SK-N-SH treated with all-trans-retinoic acid at 6 μM for 48 hours (cell line): ENCODE results near the gene GPSM3.

Experiments
- ATAC-seq: fragments of 200-7000 bp; cut with Tn5 transposase; 3 replicates; pipeline ENCODE4 v1.9.1; 2020; ENCODE audit warnings: mild to moderate bottlenecking, moderate library complexity
- ARNTL ChIP-seq: fragments of 450-650 bp; formaldehyde crosslinking; IDR thresholded peaks from 2 replicates; pipeline ENCODE4 v1.5.0; 2020; ENCODE audit warnings: low read depth, mild to moderate bottlenecking, moderate library complexity, borderline replicate concordance
- BACH2 ChIP-seq: fragments of 250-450 bp; sonication (Bioruptor Pico); IDR thresholded peaks from 2 replicates; pipeline ENCODE4 v1.9.0; 2021; ENCODE audit warnings: mild to moderate bottlenecking, borderline replicate concordance
- CREB5 ChIP-seq: fragments of 250-450 bp; sonication (Bioruptor Pico); IDR thresholded peaks from 2 replicates; pipeline ENCODE4 v1.5.1; 2020; ENCODE audit warnings: low read depth, mild to moderate bottlenecking, moderate library complexity
- CSDC2 ChIP-seq: fragments of 250-450 bp; sonication (Bioruptor Pico); IDR thresholded peaks from 2 replicates; pipeline ENCODE4 v1.5.0; 2020; ENCODE audit warnings: mild to moderate bottlenecking, moderate library complexity
- CSRNP3 ChIP-seq: fragments of 250-450 bp; sonication (Bioruptor Pico); IDR thresholded peaks from 2 replicates; pipeline ENCODE4 v1.5.1; 2021; ENCODE audit warnings: mild to moderate bottlenecking, moderate library complexity
- ESRRG ChIP-seq: fragments of 250-450 bp; sonication (Bioruptor Pico); IDR thresholded peaks from 2 replicates; pipeline ENCODE4 v1.6.1; 2021; ENCODE audit warnings: mild to moderate bottlenecking
- GLIS3 ChIP-seq: fragments of 250-450 bp; sonication (Bioruptor Pico); IDR thresholded peaks from 2 replicates; pipeline ENCODE4 v1.5.0; 2020; ENCODE audit warnings: mild to moderate bottlenecking, moderate library complexity
- ISL1 ChIP-seq: fragments of 250-450 bp; sonication (Bioruptor Pico); IDR thresholded peaks from 2 replicates; pipeline ENCODE4 v2.1.2; 2022; ENCODE audit warnings: mild to moderate bottlenecking, moderate library complexity
- OSR1 ChIP-seq: fragments of 250-450 bp; sonication (Bioruptor Pico); IDR thresholded peaks from 2 replicates; pipeline ENCODE4 v1.8.0; 2022; ENCODE audit warnings: moderate library complexity, mild to moderate bottlenecking, inconsistent platforms
- PATZ1 ChIP-seq: fragments of 250-450 bp; sonication (Bioruptor Pico); IDR thresholded peaks from 2 replicates; pipeline ENCODE4 v1.8.0; 2020; ENCODE audit warnings: mild to moderate bottlenecking, moderate library complexity, borderline replicate concordance
- POU6F1 ChIP-seq: fragments of 250-450 bp; sonication (Bioruptor Pico); IDR thresholded peaks from 2 replicates; pipeline ENCODE4 v1.8.0; 2021; ENCODE audit warnings: low read depth, mild to moderate bottlenecking, moderate library complexity, borderline replicate concordance
- PPARA ChIP-seq: fragments of 250-450 bp; sonication (Bioruptor Pico); IDR thresholded peaks from 2 replicates; pipeline ENCODE4 v1.5.0; 2020; ENCODE audit warnings: mild to moderate bottlenecking, borderline replicate concordance
- RARB ChIP-seq: fragments of 250-450 bp; sonication (Bioruptor Pico); IDR thresholded peaks from 2 replicates; pipeline ENCODE4 v1.8.0; 2021; ENCODE audit warnings: mild to moderate bottlenecking, moderate library complexity
- SNAI2 ChIP-seq: fragments of 250-450 bp; sonication (Bioruptor Pico); IDR thresholded peaks from 2 replicates; pipeline ENCODE4 v1.5.0; 2020; ENCODE audit warnings: mild to moderate bottlenecking, moderate library complexity
- TCF4 ChIP-seq: fragments of 250-450 bp; sonication (Bioruptor Pico); IDR thresholded peaks from 2 replicates; pipeline ENCODE4 v1.8.0; 2021; ENCODE audit warnings: mild to moderate bottlenecking, moderate library complexity, borderline replicate concordance
- TOX ChIP-seq: fragments of 250-450 bp; sonication (Bioruptor Pico); IDR thresholded peaks from 2 replicates; pipeline ENCODE4 v1.8.0; 2021; ENCODE audit warnings: mild to moderate bottlenecking, moderate library complexity, borderline replicate concordance
- TSHZ2 ChIP-seq: fragments of 250-450 bp; sonication (Bioruptor Pico); IDR thresholded peaks from 2 replicates; pipeline ENCODE4 v1.5.0; 2020; ENCODE audit warnings: mild to moderate bottlenecking, moderate library complexity
- ZC3H10 ChIP-seq: fragments of 250-450 bp; sonication (Bioruptor Pico); IDR thresholded peaks from 2 replicates; pipeline ENCODE4 v1.5.1; 2021; ENCODE audit warnings: mild to moderate bottlenecking, moderate library complexity
- ZFP3 ChIP-seq: fragments of 250-450 bp; sonication (Bioruptor Pico); IDR thresholded peaks from 2 replicates; pipeline ENCODE4 v1.5.0; 2020; ENCODE audit warnings: mild to moderate bottlenecking, moderate library complexity
- ZFP30 ChIP-seq: fragments of 450-650 bp; formaldehyde crosslinking; IDR thresholded peaks from 2 replicates; pipeline ENCODE4 v1.5.0; 2022; ENCODE audit warnings: mild to moderate bottlenecking, moderate library complexity
- ZNF565 ChIP-seq: fragments of 450-650 bp; formaldehyde crosslinking; conservative IDR thresholded peaks from 2 replicates; pipeline ENCODE4 v1.5.0; 2020; ENCODE audit warnings: low read depth, mild to moderate bottlenecking, moderate library complexity
- ZNF70 ChIP-seq: fragments of 450-650 bp; formaldehyde crosslinking; IDR thresholded peaks from 2 replicates; pipeline ENCODE4 v1.5.0; 2020; ENCODE audit warnings: mild to moderate bottlenecking, moderate library complexity
- ZNF8 ChIP-seq: fragments of 450-650 bp; formaldehyde crosslinking; IDR thresholded peaks from 2 replicates; pipeline ENCODE4 v1.5.0; 2020; ENCODE audit warnings: mild to moderate bottlenecking, moderate library complexity

Gene GPSM3

GRCh38 chr6:32192608-32193039 is at the start of gene GPSM3:
TSS of gene GPSM3 (minus strand) at chr6:32192643. CDS start at chr6:32192513, 130 bp downstream.
- no peak for ATAC-seq
- TF ChIP-seq ZFP3 (CRISPR knock-in tag) (no peak), CSRNP3 (CRISPR knock-in tag) (no peak), CREB5 (CRISPR knock-in tag) (no peak), PPARA (CRISPR knock-in tag) (no peak), SNAI2 (CRISPR knock-in tag) (no peak), ZNF8 (CRISPR knock-in tag) (no peak), RARB (no peak), ZNF565 (CRISPR knock-in tag) (no peak), ZFP30 (CRISPR knock-in tag) (no peak), CSDC2 (CRISPR knock-in tag) (no peak), ARNTL (CRISPR knock-in tag) (no peak), OSR1 (CRISPR knock-in tag) (no peak), GLIS3 (CRISPR knock-in tag) (no peak), ZC3H10 (CRISPR knock-in tag) (no peak), ISL1 (CRISPR knock-in tag) (no peak), TSHZ2 (CRISPR knock-in tag) (no peak), ESRRG (CRISPR knock-in tag) (no peak), ZNF70 (CRISPR knock-in tag) (no peak)

GRCh38 chr6:32240686-32241085 is 48.2 kb upstream of the GPSM3 start:
- no peak for ATAC-seq
- TF ChIP-seq TOX (no peak), CREB5 (CRISPR knock-in tag) (no peak), OSR1 (CRISPR knock-in tag) (no peak), ISL1 (CRISPR knock-in tag) (no peak), TCF4 (CRISPR knock-in tag) (no peak), SNAI2 (CRISPR knock-in tag) (no peak), POU6F1 (no peak)

GRCh38 chr6:32239462-32239861 is 47.0 kb upstream of the GPSM3 start:
- ATAC-seq, result no peak
- TF ChIP-seq ARNTL (CRISPR knock-in tag) (no peak), PATZ1 (CRISPR knock-in tag) (no peak), ESRRG (CRISPR knock-in tag) (no peak), ZNF8 (CRISPR knock-in tag) (no peak), ZFP3 (CRISPR knock-in tag) (no peak), PPARA (CRISPR knock-in tag) (no peak), TOX (no peak), GLIS3 (CRISPR knock-in tag) (no peak), OSR1 (CRISPR knock-in tag) (no peak), BACH2 (CRISPR knock-in tag) (no peak), ZNF565 (CRISPR knock-in tag) (no peak), CSRNP3 (CRISPR knock-in tag) (no peak), ZFP30 (CRISPR knock-in tag) (no peak)
